COLO829 (cell line): Measurements from ENCODE around the gene PDE6A.

Experiments
- DNase-seq: peaks from one replicate; pipeline ENCODE4 v3.0.0; 2012; ENCODE audit warnings: low spot score

PDE6A gene

GRCh38 chr5:149836451-149837139, 108.0 kb downstream of the PDE6A start:
- no peak for DNase-seq

GRCh38 chr5:149834246-149834855, 110.2 kb downstream of the PDE6A start:
- DNase-seq, result peak; percentile 45

- DNase-seq, result no peak
These were observed 111.3 kb downstream of the PDE6A start for GRCh38 chr5:149833116-149833827.

GRCh38 chr5:149832636-149833035, 112.0 kb downstream of the PDE6A start:
- DNase-seq, result no peak

- no peak for DNase-seq
These were observed 113.1 kb downstream of the PDE6A start for GRCh38 chr5:149831492-149831891.

DNA sequence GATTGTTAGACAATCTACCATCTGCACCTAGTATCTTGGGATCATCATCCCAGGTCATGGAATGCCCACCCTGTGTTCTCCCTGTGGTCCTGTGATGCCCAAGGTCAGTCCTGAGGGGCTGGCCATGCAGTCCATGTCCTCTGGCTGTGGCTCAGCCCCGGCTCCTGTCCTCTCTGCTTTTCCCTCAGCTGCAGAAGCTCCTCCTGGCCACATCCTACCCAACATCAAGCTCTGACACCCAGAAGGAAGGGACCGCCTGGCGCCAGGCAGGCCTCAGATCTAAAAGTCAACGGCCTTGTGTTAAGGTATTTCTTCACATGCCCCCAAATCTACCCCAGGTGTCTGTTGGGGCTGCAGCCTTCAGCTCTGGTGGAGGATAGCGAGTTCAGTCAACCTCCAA, 114.0 kb downstream of the PDE6A start:
- no peak for DNase-seq

GRCh38 chr5:149829954-149830353, 114.6 kb downstream of the PDE6A start:
- no peak for DNase-seq

GRCh38 chr5:149828161-149829011, 116.2 kb downstream of the PDE6A start:
- DNase-seq, result peak; percentile 84

GRCh38 chr5:149827546-149827945, 117.0 kb downstream of the PDE6A start:
- DNase-seq, result no peak

DNA sequence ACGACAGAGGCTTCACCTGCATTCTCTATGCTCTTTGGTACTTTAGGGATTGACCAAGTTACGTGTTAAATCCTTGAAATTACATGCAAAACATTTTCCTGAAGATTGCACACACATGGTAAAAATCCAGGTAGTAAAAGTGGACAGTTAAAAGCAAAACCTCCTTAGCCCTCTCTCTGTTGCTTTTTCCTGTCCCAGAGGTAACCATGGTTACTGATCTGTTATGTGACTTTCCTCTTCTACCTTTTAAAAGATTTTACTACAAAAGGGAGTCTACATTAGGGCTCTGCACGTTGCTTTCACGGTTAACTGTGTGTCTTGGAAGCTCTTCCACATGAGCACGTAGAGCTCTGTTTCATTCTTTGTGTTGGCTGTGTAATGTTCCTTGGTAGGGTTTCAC, 117.5 kb downstream of the PDE6A start:
- no peak for DNase-seq

DNA sequence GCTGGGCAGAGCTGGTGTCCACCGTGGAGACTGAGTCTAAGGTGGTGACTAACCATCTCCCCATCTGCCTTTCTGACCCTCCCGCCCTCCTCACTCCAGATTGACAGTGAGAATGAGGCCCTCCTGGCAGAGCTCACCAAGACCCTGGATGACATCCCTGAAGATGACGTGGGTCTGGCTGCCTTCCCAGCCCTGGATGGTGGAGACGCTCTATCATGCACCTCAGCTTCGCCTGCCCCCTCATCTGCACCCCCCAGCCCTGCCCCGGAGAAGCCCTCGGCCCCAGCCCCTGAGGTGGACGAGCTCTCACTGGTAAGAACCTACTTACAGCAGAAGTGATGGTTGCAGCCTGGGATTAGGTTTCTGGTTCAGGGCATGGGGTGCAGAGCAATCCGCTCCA, 118.0 kb downstream of the PDE6A start:
- DNase-seq, result no peak

GRCh38 chr5:149824846-149825245, 119.7 kb downstream of the PDE6A start:
- DNase-seq, result no peak

GRCh38 chr5:149824120-149824519, 120.5 kb downstream of the PDE6A start:
- peak; percentile 46 for DNase-seq

DNA sequence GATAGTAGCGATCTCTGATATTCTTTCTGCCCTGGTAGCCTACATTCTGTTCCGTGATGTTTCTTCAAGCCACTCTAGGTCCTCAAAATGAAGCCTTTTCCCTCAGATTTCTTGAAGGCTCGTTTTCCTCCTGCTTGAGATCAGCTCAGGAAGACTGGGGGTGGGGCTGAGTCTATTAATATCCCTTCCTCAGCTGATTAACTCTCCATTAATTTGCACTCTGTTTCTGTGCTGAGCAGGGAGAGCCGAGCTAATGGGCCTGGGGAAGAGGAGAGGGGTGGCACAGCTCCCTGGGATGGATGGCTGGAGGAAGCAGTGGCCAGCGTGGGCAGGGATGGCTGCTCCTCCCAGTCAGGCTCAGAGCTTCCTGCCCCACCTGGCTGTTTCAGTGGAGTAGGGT, 121.2 kb downstream of the PDE6A start:
- DNase-seq, result no peak

- no peak for DNase-seq
These were observed 122.3 kb downstream of the PDE6A start for GRCh38 chr5:149822301-149822700.

- no peak for DNase-seq
These were observed 123.8 kb downstream of the PDE6A start for GRCh38 chr5:149820536-149821510.

- no peak for DNase-seq
These were observed 124.6 kb downstream of the PDE6A start for GRCh38 chr5:149820012-149820411.

GRCh38 chr5:149818116-149818515, 126.5 kb downstream of the PDE6A start:
- no peak for DNase-seq

- no peak for DNase-seq
These were observed 127.0 kb downstream of the PDE6A start for GRCh38 chr5:149817539-149818060.

- no peak for DNase-seq
These were observed 127.9 kb downstream of the PDE6A start for GRCh38 chr5:149816661-149817060.

DNA sequence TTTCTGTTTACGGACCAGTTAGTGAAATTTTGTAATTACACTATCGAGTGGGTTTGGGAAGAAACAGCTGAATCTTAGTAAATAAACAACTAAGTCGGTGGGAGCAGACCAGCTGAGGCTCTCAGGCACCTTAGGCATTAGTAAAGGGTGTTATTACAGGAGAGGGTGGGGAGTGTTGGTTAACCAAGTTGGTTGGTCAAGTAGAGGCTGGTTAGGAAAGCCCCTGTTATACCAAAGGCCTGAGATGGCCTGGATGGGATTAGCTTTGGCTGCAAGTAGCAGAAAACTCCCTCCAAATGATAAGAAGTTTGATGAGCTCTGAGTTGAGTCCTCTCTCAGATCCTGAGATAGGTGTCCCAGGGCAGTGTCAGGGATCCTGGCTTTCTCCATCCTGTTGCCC, 133.1 kb downstream of the PDE6A start:
- no peak for DNase-seq
